Measurements from ENCODE around the gene GTSE1. TPM values are rescaled to one million over a fixed set of nuclear protein-coding genes. Genes with fewer than 3 reads are reported as not detected.

The GTSE1 gene
- total and polyA plus RNA-seq, 10 donors: 1.3 to 5.2 (median 3.0) TPM

- H3K4me1 ChIP-seq: peaks cover 0 to 19% (median 3%) of the 10 kb centered on the region in 6 donors
- H3K27me3 ChIP-seq (replicated peaks in 1 of 7): no peaks in the 10 kb centered on the region
- DNase-seq: peak; percentile 56
- no peaks in the 10 kb centered on the region for H3K9me3 ChIP-seq
- H3K36me3 ChIP-seq: peaks cover 13 to 100% (median 96%) of the 10 kb centered on the region in 6 donors
- WGBS, 5 donors: 91 to 96% (median 95%) methylated on average over 28 of the region's 28 CpGs
- no peak for TF ChIP-seq POLR2A (IDR thresholded peaks at IDR 0.05)
- TF ChIP-seq POLR2AphosphoS5 (IDR thresholded peaks at IDR 0.05): peak in 1 of 3 donors; percentile 40
- intact Hi-C loops (cut with DNase I; ENCODE audit: low total_unique reads): no loop called here
- H3K27ac ChIP-seq: no peak overlapping the region
- H3K4me3 ChIP-seq: no peak overlapping the region
Measured at GRCh38 chr22:46351131-46351735, 54.6 kb downstream of the GTSE1 start.

- DNase-seq: peak; percentile 37
- TF ChIP-seq CTCF (IDR thresholded peaks at IDR 0.05 in 8 of 11, conservative IDR thresholded peaks at IDR 0.05 in 3 of 11) (no peak), POLR2AphosphoS5 (IDR thresholded peaks at IDR 0.05) (peak in 1 of 3 donors; percentile 11)
- Histone ChIP-seq H3K4me1 (peaks cover 0 to 19% (median 3%) of the 10 kb centered on the region in 6 donors), H3K9me3 (no peaks in the 10 kb centered on the region), H3K4me3 (no peak overlapping the region), H3K27ac (no peak overlapping the region), H3K27me3 (replicated peaks in 1 of 7) (no peaks in the 10 kb centered on the region), H3K36me3 (peaks cover 13 to 100% (median 96%) of the 10 kb centered on the region in 6 donors)
- intact Hi-C loops (cut with DNase I; ENCODE audit: low total_unique reads): no loop called here
- WGBS, 5 donors: 93 to 96% (median 95%) methylated on average over 7 to 23 of the region's 23 CpGs
Measured at GRCh38 chr22:46351767-46352166, 55.1 kb downstream of the GTSE1 start.

- Histone ChIP-seq H3K4me3 (no peak overlapping the region), H3K9me3 (no peaks in the 10 kb centered on the region), H3K4me1 (peaks cover 0 to 19% (median 3%) of the 10 kb centered on the region in 6 donors), H3K27me3 (replicated peaks in 1 of 7) (no peaks in the 10 kb centered on the region), H3K27ac (no peak overlapping the region), H3K36me3 (peaks cover 10 to 100% (median 96%) of the 10 kb centered on the region in 6 donors)
- 88 to 95% (median 92%) methylated on average over 10 of the region's 10 CpGs for WGBS, 5 donors
- intact Hi-C loops (cut with DNase I; ENCODE audit: low total_unique reads): no loop called here
- no peak for TF ChIP-seq POLR2AphosphoS5 (IDR thresholded peaks at IDR 0.05)
- no peak for TF ChIP-seq CTCF (IDR thresholded peaks at IDR 0.05 in 8 of 11, conservative IDR thresholded peaks at IDR 0.05 in 3 of 11)
- TF ChIP-seq POLR2A (IDR thresholded peaks at IDR 0.05): no peak
- DNase-seq: no peak
Measured at GRCh38 chr22:46352276-46352675, 55.6 kb downstream of the GTSE1 start.

GRCh38 chr22:46352691-46353386 lies 56.2 kb downstream of the GTSE1 start:
- no peak overlapping the region for H3K4me3 ChIP-seq
- DNase-seq: peak; percentile 79
- intact Hi-C loops (cut with DNase I; ENCODE audit: low total_unique reads): no loop called here
- H3K27me3 ChIP-seq (replicated peaks in 1 of 7): no peaks in the 10 kb centered on the region
- peaks cover 0 to 19% (median 3%) of the 10 kb centered on the region in 6 donors for H3K4me1 ChIP-seq
- no peaks in the 10 kb centered on the region for H3K9me3 ChIP-seq
- no peak overlapping the region for H3K27ac ChIP-seq
- 89 to 92% (median 91%) methylated on average over 17 to 20 of the region's 20 CpGs for WGBS, 5 donors
- peaks cover 10 to 100% (median 95%) of the 10 kb centered on the region in 6 donors for H3K36me3 ChIP-seq
- TF ChIP-seq POLR2AphosphoS5 (IDR thresholded peaks at IDR 0.05): peak in 1 of 3 donors; percentile 36
- TF ChIP-seq POLR2A (IDR thresholded peaks at IDR 0.05): no peak
- TF ChIP-seq CTCF (IDR thresholded peaks at IDR 0.05 in 8 of 11, conservative IDR thresholded peaks at IDR 0.05 in 3 of 11): no peak
